Common myeloid progenitor, CD34-positive (primary cell): ENCODE data around the gene PPP1R3F.

Experiments
- CTCF ChIA-PET: fragments of 350-600 bp; sonication (Branson Sonifier 250); formaldehyde crosslinking; loops from one replicate; lab custom pipeline; 2021; ENCODE audit warnings: antibody characterized with exemption; lab: Charles Lee
- POLR2A ChIA-PET: fragments of 350-600 bp; sonication (Branson Sonifier 250); formaldehyde crosslinking; loops from one replicate; lab custom pipeline; 2021; ENCODE audit warnings: antibody characterized with exemption; lab: Charles Lee
- DNase-seq, 3 donors: peaks; one replicate each; pipeline versions ENCODE4 v3.0.0 to v3.0.0-alpha.2; 2013
- H3K27ac ChIP-seq, 2 experiments: 1 replicate in 1 of 2; 2 replicates in 1 of 2; pipeline ENCODE4 v1.7.0; 2013; ENCODE audit warnings: inconsistent platforms in 2 of 2, low read length in 2 of 2, mild to moderate bottlenecking in 2 of 2, low read depth in 1 of 2, moderate library complexity in 1 of 2; ENCODE audit not compliant: severe bottlenecking in 2 of 2, insufficient read depth in 1 of 2, poor library complexity in 1 of 2
- H3K27me3 ChIP-seq, 5 experiments: replicated peaks in 2 of 5; 1 replicate in 3 of 5; 2 replicates in 2 of 5; pipeline versions ENCODE4 v1.6.1 to v1.7.0; 2013; ENCODE audit warnings: low read length in 4 of 5, mild to moderate bottlenecking in 2 of 5, moderate library complexity in 2 of 5, inconsistent platforms in 1 of 5; ENCODE audit not compliant: insufficient read depth in 5 of 5, control insufficient read depth in 4 of 5
- H3K36me3 ChIP-seq, 4 experiments: 1 replicate in 2 of 4; 2 replicates in 2 of 4; pipeline versions ENCODE4 v1.6.1 to v1.7.0; 2013; ENCODE audit warnings: low read length in 3 of 4, control low read depth in 1 of 4, mild to moderate bottlenecking in 1 of 4; ENCODE audit not compliant: control insufficient read depth in 4 of 4, insufficient read depth in 4 of 4
- H3K4me1 ChIP-seq, 4 experiments: 1 replicate in 3 of 4; 2 replicates in 1 of 4; pipeline versions ENCODE4 v1.6.1 to v1.7.1; 2013; ENCODE audit warnings: low read length in 3 of 4, mild to moderate bottlenecking in 3 of 4, control low read depth in 1 of 4, inconsistent platforms in 1 of 4, moderate library complexity in 1 of 4; ENCODE audit not compliant: control insufficient read depth in 4 of 4, insufficient read depth in 4 of 4; ENCODE audit errors: control extremely low read depth in 1 of 4
- H3K4me3 ChIP-seq, 7 experiments: 1 replicate in 4 of 7; 2 replicates in 3 of 7; pipeline versions ENCODE4 v1.5.1 to v1.7.0; 2013; ENCODE audit warnings: mild to moderate bottlenecking in 7 of 7, low read length in 6 of 7, moderate library complexity in 6 of 7, inconsistent platforms in 2 of 7, low read depth in 2 of 7, control low read depth in 1 of 7; ENCODE audit not compliant: insufficient read depth in 4 of 7, control insufficient read depth in 1 of 7; ENCODE audit errors: extremely low read depth in 1 of 7
- H3K9me3 ChIP-seq, 5 experiments: 1 replicate in 4 of 5; 2 replicates in 1 of 5; pipeline versions ENCODE4 v1.6.1 to v1.7.1; 2013; ENCODE audit warnings: low read length in 4 of 5, mild to moderate bottlenecking in 2 of 5, inconsistent platforms in 1 of 5, low read depth in 1 of 5, moderate library complexity in 1 of 5; ENCODE audit not compliant: control insufficient read depth in 4 of 5, insufficient read depth in 2 of 5; ENCODE audit errors: control extremely low read depth in 1 of 5
- WGBS: methylation state at CpG from one replicate; pipeline ENCODE4 v1.1.5; 2013; ENCODE audit not compliant: insufficient coverage; 5-methylcytosine and 5-hydroxymethylcytosine counted together

PPP1R3F gene

DNA sequence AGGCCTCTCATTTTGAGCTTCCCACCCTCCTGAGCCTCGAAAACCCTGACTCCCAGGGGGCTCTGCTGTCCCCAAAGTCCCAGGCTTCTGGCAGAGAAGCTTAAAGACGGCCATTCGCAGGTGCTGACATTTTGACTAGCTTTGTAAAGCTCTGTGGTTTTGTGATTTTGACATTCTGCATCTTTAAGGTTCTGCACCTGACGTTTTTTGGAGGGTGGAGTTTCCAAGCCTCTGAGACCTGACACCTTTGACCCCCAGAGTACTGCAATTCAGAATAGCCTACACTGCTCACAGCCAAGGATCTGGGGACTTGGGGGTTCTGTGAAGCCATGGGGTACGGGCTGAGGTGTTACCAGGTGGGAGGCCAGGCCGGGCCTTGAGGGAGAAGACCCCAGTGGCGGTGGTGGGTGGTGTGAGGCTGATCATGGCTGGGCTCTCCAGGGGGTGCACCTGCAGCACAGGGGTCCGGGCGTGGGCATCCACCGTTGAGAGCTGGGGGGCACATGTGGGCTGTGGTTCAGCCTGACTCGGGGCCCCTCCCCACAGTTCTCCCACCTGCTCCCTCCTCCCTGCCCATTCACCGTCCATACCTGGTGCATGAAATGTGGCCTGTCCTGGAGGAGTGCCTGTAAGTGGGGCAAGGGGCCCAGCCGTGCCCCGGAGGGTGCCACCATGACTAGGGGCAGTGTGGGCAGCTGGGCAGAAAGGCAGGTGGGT, 12.4 kb upstream of the PPP1R3F start:
- no peaks in the 10 kb centered on the region for H3K9me3 ChIP-seq
- no peaks in the 10 kb centered on the region for H3K4me1 ChIP-seq
- ChIA-PET CTCF (interaction anchor here (1.0 to 1.3 kb wide), 2 partner anchors 9 to 16 kb away, joined by 3 read pairs; no protein-coding TSS in a partner anchor), POLR2A (no interaction called here)
- DNase-seq = no peak
- H3K36me3 ChIP-seq = no peaks in the 10 kb centered on the region
- 81% methylated on average over 8 of the region's 14 CpGs for WGBS
- no peak overlapping the region for H3K4me3 ChIP-seq
- no peaks in the 10 kb centered on the region for H3K27me3 ChIP-seq
- H3K27ac ChIP-seq = no peak overlapping the region

- CTCF ChIA-PET = interaction anchor here (1.3 kb wide), 1 partner anchor 8 kb away, joined by 3 read pairs; no protein-coding TSS in a partner anchor
- POLR2A ChIA-PET = no interaction called here
- no peak overlapping the region for H3K4me3 ChIP-seq
- 79% methylated on average over 9 of the region's 20 CpGs for WGBS
- no peak for DNase-seq
- H3K4me1 ChIP-seq = no peaks in the 10 kb centered on the region
- H3K27me3 ChIP-seq = no peaks in the 10 kb centered on the region
- H3K36me3 ChIP-seq = no peaks in the 10 kb centered on the region
- H3K9me3 ChIP-seq = no peaks in the 10 kb centered on the region
- H3K27ac ChIP-seq = no peak overlapping the region
These were observed 11.5 kb upstream of the PPP1R3F start for GRCh38 chrX:49257846-49258748.

DNA sequence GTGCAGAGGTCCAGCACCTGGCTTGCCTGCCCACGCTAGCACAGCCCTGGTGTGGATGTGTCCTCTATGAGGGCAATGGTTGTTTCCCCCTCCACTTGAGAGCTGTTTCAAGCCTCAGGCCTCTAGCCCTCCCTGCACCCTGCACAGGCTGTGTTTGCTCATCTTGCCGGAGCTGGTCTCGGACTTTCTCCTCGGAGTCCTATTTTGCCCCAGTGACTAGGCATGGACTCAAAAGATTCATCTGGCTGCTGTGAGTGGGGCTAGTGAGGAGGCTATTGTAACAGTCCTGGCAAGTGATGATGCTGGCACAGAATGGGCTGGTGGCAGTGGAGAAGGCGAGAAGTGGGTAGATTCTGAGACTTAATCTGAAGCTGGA, 10.9 kb upstream of the PPP1R3F start:
- Histone ChIP-seq H3K4me1 (no peaks in the 10 kb centered on the region), H3K27ac (no peak overlapping the region), H3K27me3 (no peaks in the 10 kb centered on the region), H3K36me3 (no peaks in the 10 kb centered on the region), H3K9me3 (no peaks in the 10 kb centered on the region), H3K4me3 (no peak overlapping the region)
- DNase-seq = no peak
- ChIA-PET CTCF (no interaction called here), POLR2A (no interaction called here)
- 91% methylated on average over 5 of the region's 5 CpGs for WGBS

- no peak for DNase-seq
- Histone ChIP-seq H3K27me3 (no peaks in the 10 kb centered on the region), H3K36me3 (no peaks in the 10 kb centered on the region), H3K9me3 (no peaks in the 10 kb centered on the region), H3K4me3 (no peak overlapping the region), H3K27ac (no peak overlapping the region), H3K4me1 (no peaks in the 10 kb centered on the region)
- POLR2A ChIA-PET = no interaction called here
- 93% methylated on average over 17 of the region's 17 CpGs for WGBS
- CTCF ChIA-PET = no interaction called here
These were observed 9.2 kb upstream of the PPP1R3F start for GRCh38 chrX:49260221-49260985.

- POLR2A ChIA-PET = no interaction called here
These were observed 7.0 kb upstream of the PPP1R3F start for GRCh38 chrX:49262603-49263002.

GRCh38 chrX:49263631-49264030, 6.0 kb upstream of the PPP1R3F start:
- peaks cover 0 to 5% (median 3%) of the 10 kb centered on the region in 4 experiments for H3K4me1 ChIP-seq
- no peaks in the 10 kb centered on the region for H3K27me3 ChIP-seq
- POLR2A ChIA-PET = no interaction called here
- H3K4me3 ChIP-seq = no peak overlapping the region
- CTCF ChIA-PET = no interaction called here
- WGBS = 86% methylated on average over 10 of the region's 10 CpGs
- no peaks in the 10 kb centered on the region for H3K36me3 ChIP-seq
- no peaks in the 10 kb centered on the region for H3K9me3 ChIP-seq
- no peak overlapping the region for H3K27ac ChIP-seq
- DNase-seq = no peak

More at GRCh38 chrX:49262603-49263002, 7.0 kb upstream of the PPP1R3F start:
- no peaks in the 10 kb centered on the region for H3K4me1 ChIP-seq
- H3K9me3 ChIP-seq = no peaks in the 10 kb centered on the region
- CTCF ChIA-PET = interaction anchor here (0.7 kb wide), 1 partner anchor 19 kb away, joined by 3 read pairs; no protein-coding TSS in a partner anchor
- no peak overlapping the region for H3K4me3 ChIP-seq
- H3K36me3 ChIP-seq = no peaks in the 10 kb centered on the region
- no peaks in the 10 kb centered on the region for H3K27me3 ChIP-seq
- no peak for DNase-seq
- no peak overlapping the region for H3K27ac ChIP-seq
- WGBS = 80% methylated on average over 1 of the region's 1 CpG
